GM03348 (cell line): ENCODE results near the gene GGA1.
A peak's percentile ranks its signal among the peaks of the same experiment; 100 is the strongest.

Experiments
- DNase-seq: peaks from one replicate; pipeline ENCODE4 v3.0.0; 2012; ENCODE audit warnings: low spot score

GGA1 gene

DNA sequence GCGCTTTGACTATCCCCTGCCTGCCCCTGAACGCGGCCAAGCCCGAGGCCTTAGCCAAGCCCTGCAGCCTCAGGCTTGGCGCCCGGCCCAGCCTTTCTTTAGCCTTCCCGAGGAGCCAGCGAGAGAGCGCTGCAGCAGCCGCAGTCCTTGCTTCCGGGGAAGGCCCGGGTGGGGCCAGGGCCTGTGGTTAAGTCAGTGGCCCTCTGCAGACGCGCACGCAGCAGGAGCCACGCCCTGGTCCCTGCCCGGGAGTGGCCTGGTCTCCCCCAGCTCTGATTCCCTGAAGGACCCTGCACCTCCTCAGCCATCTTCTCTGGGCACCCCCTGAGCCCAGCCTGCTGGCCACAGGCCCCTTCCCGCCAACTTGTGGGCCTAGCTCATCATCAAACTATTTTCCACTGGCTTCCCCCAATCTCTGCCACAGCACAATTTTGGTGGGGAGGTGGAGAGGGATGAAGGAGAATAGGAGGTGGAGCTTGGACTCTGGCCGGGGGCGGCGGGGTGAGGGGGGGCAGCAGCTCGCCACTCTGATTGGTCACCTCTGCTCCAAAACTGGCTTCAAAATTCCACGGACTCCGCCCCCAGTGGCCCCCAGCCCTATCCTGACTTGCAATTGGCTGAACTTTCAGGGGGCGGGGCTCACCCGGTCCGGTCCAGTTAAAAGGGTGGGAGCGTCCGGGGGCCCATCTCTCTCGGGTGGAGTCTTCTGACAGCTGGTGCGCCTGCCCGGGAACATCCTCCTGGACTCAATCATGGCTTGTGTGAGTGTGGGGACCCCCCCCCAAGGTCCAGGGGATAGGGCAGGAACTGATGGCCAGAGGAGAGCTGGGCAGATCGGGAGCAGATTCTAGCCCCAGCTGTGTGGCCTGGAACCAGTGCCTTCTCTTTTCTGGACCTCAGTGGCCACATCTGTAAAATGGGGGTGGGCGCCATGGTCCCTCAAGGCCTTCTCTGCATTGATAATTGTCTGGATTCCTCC lies 66.6 kb downstream of the GGA1 start, which contains the start of gene LGALS1:
Gene LGALS1, plus strand, starts transcription at position 686 of the 979 bp plus-strand sequence. Its CDS starts 67 bp downstream, at position 753.
- peak; percentile 98 for DNase-seq

DNA sequence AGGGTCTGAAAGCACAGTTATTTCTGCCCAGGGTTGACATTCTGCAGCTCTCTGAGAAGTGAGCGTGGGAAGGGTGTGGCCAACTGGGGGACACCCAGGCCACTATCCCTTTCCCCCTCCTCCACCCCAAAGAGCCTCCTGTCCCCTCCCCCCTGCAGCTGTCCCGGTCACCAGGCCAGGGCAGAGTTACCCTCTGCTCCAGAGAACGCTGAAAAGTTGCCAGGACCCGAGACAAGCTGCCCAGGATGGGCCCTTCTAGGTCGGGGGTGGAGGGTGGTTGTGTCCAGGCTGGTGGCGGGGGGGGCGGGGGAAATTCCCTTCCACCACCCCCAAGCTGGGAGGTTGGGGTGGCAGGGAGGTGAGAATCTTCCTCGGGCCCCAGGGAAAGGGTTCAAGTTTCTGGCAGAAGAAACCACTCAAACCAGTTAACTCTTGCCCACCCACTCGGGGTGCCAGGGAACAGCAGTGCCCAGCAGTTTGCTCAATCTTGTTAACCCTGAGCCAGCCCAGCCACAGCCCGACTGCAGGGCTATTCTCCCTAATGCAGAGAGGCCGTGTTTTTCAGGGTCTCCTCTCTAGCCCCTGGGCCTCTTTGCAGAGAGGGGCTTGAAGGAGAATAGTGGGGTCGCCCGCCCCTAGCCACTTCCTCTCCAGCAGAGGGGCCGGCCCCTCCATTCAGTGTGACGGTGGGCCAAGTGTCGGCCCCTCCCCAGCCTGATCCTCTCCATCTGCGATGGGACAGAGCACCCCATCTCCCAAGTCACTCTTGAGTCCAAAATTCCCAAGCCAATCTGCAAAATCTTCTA lies 67.5 kb downstream of the GGA1 start:
- DNase-seq: peak; percentile 46

DNA sequence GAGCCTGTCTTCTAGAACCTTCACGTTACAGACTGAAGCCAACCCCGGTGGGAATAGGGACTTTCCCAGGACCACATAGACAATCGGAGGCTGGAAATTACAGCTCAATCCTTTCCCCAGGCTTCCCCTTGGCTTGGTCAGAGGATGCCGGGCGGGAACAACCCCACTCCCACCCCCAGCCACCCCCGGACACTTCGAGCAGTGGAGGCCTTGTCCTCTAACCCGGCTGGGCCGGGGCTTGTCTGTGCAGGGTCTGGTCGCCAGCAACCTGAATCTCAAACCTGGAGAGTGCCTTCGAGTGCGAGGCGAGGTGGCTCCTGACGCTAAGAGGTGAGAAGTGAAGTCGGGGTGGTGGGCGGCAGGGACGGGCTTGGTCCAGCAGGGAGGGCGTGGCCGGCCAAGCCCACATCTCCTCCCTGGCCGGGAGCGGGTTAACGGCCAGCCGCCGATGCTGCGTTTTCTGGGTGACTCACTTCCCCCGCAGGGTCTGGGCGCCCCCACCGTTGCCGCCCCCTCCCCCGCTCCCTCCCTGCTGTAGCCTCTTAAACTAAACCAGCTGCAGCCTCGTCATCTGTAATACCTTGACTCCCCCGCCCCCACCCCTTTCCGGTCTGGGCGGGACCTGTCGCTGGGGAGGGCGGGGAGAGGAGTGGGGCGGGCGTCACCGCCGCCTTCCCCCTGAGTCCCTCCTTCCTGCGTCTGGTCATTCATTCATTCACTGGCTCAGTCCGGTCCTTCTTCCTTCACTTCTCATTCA lies 68.3 kb downstream of the GGA1 start:
- peak; percentile 91 for DNase-seq

DNA sequence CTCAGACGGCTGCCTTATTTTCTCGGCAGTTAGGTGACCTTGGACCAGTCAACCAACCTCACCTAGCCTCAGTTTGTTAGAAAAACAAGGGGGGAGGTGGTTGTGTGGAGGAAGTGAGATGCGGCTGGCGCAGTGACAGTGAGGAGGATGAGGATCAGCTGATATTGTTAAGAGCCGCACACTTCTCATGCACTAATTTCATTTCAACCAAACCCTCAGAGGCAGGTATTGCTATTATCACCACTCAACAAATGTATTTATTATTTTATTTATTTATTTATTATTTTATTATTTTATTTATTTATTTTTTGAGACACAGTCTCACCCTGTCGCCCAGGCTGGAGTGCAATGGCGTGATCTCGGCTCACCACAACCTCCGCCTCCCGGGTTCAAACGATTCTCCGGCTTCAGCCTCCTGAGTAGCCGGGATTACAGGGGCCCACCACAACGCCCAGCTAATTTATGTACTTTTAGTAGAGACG lies 68.9 kb downstream of the GGA1 start:
- DNase-seq: no peak

DNA sequence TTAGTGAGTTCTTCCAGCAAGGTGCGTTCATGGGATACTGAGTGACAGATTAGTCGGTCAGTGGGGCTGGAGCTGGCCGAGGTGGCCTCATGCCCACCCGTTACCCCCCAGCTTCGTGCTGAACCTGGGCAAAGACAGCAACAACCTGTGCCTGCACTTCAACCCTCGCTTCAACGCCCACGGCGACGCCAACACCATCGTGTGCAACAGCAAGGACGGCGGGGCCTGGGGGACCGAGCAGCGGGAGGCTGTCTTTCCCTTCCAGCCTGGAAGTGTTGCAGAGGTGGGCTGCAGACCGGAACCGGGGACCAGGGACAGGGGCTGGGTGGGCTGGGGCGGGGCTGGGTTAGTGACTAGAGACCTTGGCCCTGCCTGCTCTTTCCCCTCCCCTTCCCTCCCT lies 69.7 kb downstream of the GGA1 start:
- no peak for DNase-seq

DNA sequence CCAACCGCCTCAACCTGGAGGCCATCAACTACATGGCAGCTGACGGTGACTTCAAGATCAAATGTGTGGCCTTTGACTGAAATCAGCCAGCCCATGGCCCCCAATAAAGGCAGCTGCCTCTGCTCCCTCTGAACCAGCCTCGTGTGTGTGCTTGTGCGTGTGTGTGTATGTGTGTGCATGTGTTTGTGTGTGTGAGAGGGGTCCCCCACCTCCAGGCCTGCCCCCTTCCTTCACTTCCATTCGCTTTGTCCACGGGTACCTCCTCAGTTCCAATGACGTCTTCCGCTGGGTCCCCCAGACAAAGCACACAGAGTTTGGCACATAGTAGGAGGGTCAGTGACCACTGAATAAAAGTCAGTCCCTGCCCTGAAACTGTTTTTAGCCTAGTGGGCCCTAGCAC lies 71.0 kb downstream of the GGA1 start:
- no peak for DNase-seq

DNA sequence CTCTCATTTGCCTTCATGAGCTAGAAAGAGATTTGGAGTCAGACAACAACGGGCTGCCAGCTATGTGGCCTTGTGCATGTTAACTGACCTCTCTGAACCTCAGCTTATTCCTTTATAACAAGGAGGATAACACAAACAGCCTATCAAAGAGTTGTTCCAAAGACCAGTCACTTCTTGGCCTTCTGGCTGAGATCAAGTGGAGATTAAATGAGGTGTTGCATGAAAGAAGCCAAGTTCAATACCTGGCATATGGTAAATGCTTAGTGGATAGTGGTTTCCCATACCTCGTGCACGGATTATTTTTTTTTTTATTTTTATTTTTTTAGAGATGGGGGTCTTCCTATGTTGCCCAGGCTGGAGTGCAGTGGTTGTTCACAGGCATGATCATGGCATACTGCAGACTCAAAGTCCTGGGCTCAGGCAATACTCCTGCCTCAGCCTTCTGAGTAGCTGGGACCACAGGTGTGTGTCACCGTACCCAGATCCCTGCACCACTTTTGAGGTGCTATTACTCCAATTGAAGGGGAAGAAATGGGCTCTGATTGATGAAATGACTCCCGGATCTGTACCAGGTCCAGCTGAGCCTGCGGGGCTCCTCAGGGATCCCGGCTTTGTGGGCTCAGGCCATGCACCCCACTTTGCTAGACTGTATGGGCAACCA lies 71.7 kb downstream of the GGA1 start:
- no peak for DNase-seq

DNA sequence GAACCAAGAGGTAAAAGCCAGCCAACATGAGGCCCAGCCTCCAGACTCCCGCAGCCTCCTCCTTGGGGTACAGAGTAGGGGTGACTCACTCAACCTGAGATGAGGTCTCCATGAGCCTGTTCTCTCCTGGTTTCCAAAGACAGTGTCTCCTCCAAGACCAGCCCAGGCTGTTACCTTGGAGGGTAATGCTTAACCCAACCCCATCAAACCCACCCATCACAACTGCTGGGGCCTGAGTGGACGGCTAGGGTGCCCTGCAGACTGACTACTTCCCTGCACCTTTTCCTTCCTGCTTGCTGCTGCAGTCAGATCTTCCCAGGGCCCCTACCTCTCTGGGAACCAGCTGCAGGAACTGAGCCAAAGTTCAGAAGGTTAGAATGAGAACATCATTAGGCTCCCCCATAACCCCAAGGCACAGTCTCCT lies 72.4 kb downstream of the GGA1 start:
- DNase-seq: no peak

DNA sequence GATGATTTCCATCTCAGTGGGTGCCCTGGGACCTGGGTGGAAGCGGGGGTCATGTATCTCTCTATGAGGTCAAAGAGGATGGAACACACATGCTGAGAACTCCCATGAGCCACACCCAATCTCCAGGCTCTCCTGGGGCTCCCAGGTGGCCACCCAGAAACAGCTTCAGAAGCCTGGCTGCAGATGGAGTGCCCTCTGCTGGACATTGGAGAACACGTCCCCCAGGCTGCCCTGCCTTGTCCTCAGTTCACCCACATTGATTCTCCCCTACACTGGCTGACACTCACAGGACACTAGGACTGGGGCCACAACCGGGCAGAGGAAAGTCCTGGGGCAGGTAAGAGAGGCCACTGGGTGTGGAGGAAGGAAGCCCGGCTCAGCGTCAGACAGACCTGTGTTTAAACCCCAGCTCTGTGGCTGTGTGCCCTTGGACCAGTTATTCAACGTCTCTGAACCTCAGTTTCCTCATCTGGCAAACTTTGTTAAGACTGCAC lies 73.0 kb downstream of the GGA1 start:
- peak; percentile 87 for DNase-seq
